Heart left ventricle (tissue), 13 donors: Measurements from ENCODE around the gene CLCNKA.

ENCODE experiments used
- CTCF ChIP-seq, 12 donors: fragments of 200-600 bp; sonication (generic) in 4 of 12; IDR thresholded peaks; one replicate each; pipeline versions ENCODE4 v1.5.0 to v1.8.0; 2018 to 2022; ENCODE audit warnings: antibody characterized with exemption in 12 of 12, mild to moderate bottlenecking in 5 of 12
- POLR2A ChIP-seq, 2 donors: fragments of 450-650 bp; IDR thresholded peaks; one replicate each; pipeline ENCODE4 v1.6.1; 2017; ENCODE audit warnings: antibody characterized with exemption in 2 of 2, mild to moderate bottlenecking in 2 of 2, moderate library complexity in 2 of 2
- donor health status: ischemic (EF 13 %, LVEDD 7.1; RV severe dilation, severe dysfunction).
- donor health status: DM: no; HTN: yes; CAD: no.
- donor health status: DM: no; HTN: no; CAD: no.
- donor health status: ischemic (EF 25% LVEDD 6.9; RV normal size, moderate dysfunction).
- donor health status: ischemic (EF 25% LVEDD 5.7; RV mildly dilated, moderate dysfunction).
- donor health status: ischemic (EF 35%, LVEDD 5.7; RV mildly dilated, moderate dysfunction).
- donor health status: nonischemic (EF 11% LVEDD 7.7; RV severe dilation, severe dysfunction).
- donor health status: DM: yes; HTN: yes; CAD: no.
- donor health status: PGD.
- donor health status: ischemic (EF 29% LVEDD 5.4; RV normal size, mild dysfunction).
- donor health status: nonischemic (EF 23%, LVEDD 6.1; RV moderate dilation, normal function).

DNA sequence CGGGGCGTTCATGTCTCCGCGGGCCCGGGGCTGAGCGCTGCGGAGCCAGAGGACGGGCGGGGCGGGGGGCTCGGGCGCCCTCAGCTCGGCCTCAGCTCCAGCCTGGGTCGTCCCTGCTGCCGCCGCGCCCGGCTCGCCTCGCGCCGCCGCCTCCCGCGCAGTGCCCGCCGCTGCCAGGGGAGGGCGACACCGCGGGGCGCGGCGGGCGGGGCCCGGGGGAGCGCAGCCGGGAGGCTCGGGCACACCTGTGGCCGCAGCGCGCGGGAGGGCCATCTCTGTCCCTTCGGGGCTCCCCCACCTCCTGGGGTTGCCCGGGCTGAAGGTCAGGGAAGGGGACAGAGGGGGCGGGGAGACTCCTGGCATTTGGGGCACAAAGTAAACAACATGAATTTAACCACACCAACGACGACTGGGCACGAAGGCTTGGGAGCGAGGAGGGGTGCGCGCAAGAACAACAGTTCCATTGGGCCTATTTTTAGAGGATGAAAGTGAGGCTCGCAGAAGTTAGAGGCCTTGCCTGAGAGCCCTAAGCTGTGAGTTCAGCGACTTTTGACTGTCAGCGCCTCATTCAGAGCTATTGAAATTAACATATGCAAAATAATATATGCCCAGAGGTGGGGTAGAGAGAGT lies 51.8 kb downstream of the CLCNKA start, which contains the start of gene FAM131C:
- peak in 9 of 12 donors; percentile 23 to 72 (median 37) for TF ChIP-seq CTCF (IDR thresholded peaks at IDR 0.05)
- TF ChIP-seq POLR2A (IDR thresholded peaks at IDR 0.05): no peak
